K562 (cell line): ENCODE results near the gene XPOT. TPM values are rescaled to one million over a fixed set of nuclear protein-coding genes. Genes with fewer than 3 reads are reported as not detected.

Experiments used
- ATAC-seq: fragments of 200-7000 bp; cut with Tn5 transposase; 3 replicates; pipeline ENCODE4 v1.9.1; 2020; ENCODE audit warnings: moderate library complexity
- BruUV-seq: library from RNA; stranded (reverse); fragments of 400-500 nt; replicated peaks from 2 replicates; lab custom pipeline; 2021; lab: Mats Ljungman, UMichigan
- CTCF ChIA-PET: fragments of 300-600 bp; formaldehyde crosslinking; extraction: SDS; loops from one replicate; lab custom pipeline; 2021; ENCODE audit warnings: low intra/inter-chr PET ratio; lab: Yijun Ruan, JAX
- POLR2A ChIA-PET: fragments of 300-600, 350-650 bp; sonication (Branson Sonifier 250); formaldehyde crosslinking; extraction: SDS; loops from one replicate; lab custom pipeline; 2021; ENCODE audit warnings: antibody characterized with exemption, inconsistent platforms; lab: Yijun Ruan, JAX
- DNase-seq, 4 experiments: peaks; one replicate each; pipeline versions ENCODE4 v3.0.0 to v3.0.0-alpha.2; 2011 to 2018; ENCODE audit warnings: low spot score in 3 of 4, mixed read lengths in 3 of 4; ENCODE audit errors: extremely low read depth in 1 of 4
- FAIRE-seq: peaks from 2 replicates; lab custom pipeline; 2011; peaks lifted over from hg19 to GRCh38; lab: Jason Lieb, UNC
- H2AFZ ChIP-seq: 2 replicates; pipeline ENCODE4 v1.6.0; 2011; ENCODE audit warnings: low read depth, low read length, control low read depth, inconsistent platforms
- H3K27ac ChIP-seq: fragments of 200-600 bp; 3 replicates; pipeline ENCODE4 v1.8.0; 2011; ENCODE audit warnings: low read depth, mild to moderate bottlenecking, control low read depth, inconsistent platforms, low read length, moderate library complexity, mixed read lengths; ENCODE audit errors: extremely low read depth
- H3K27me3 ChIP-seq, 2 experiments: fragments of 300-600 bp in 1 of 2; 2 replicates in 1 of 2; 3 replicates in 1 of 2; pipeline versions ENCODE4 v1.6.0 to v1.8.0; 2011; ENCODE audit warnings: inconsistent platforms in 2 of 2, low read length in 2 of 2, mild to moderate bottlenecking in 1 of 2, mixed read lengths in 1 of 2, moderate library complexity in 1 of 2; ENCODE audit not compliant: control insufficient read depth in 2 of 2, insufficient read depth in 2 of 2
- H3K36me3 ChIP-seq: fragments of 300-600 bp; 3 replicates; pipeline ENCODE4 v1.8.0; 2011; ENCODE audit warnings: mild to moderate bottlenecking, low read length, inconsistent platforms; ENCODE audit not compliant: control insufficient read depth, insufficient read depth
- H3K4me1 ChIP-seq, 2 experiments: fragments of 200-600 bp in 1 of 2; replicated peaks in 1 of 2; 2 replicates in 1 of 2; 3 replicates in 1 of 2; pipeline versions ENCODE4 v1.5.1 to v1.8.0; 2011; ENCODE audit warnings: inconsistent platforms in 2 of 2, low read length in 2 of 2, mild to moderate bottlenecking in 1 of 2, mixed read lengths in 1 of 2, moderate library complexity in 1 of 2; ENCODE audit not compliant: control insufficient read depth in 2 of 2, insufficient read depth in 2 of 2
- H3K4me2 ChIP-seq: 2 replicates; pipeline ENCODE4 v1.6.1; 2011; ENCODE audit warnings: low read length, control low read depth, inconsistent platforms, mixed read lengths; ENCODE audit not compliant: insufficient read depth
- H3K4me3 ChIP-seq: fragments of 200-600 bp; sonication (generic), shearing (Covaris generic); 2 replicates; pipeline ENCODE4 v1.5.1; 2016; ENCODE audit warnings: control low read depth, inconsistent platforms
- H3K79me2 ChIP-seq: fragments of 200-600 bp; 3 replicates; pipeline ENCODE4 v1.8.0; 2011; ENCODE audit warnings: low read length, inconsistent platforms; ENCODE audit not compliant: control insufficient read depth, insufficient read depth
- H3K9ac ChIP-seq, 2 experiments: 2 replicates each; pipeline versions ENCODE4 v1.6.0 to v1.6.1; 2011; ENCODE audit warnings: low read depth in 2 of 2, low read length in 2 of 2, control low read depth in 1 of 2, inconsistent platforms in 1 of 2, mild to moderate bottlenecking in 1 of 2, mixed read lengths in 1 of 2; ENCODE audit not compliant: insufficient read depth in 1 of 2
- H3K9me1 ChIP-seq: one replicate; pipeline ENCODE4 v1.6.0; 2011; ENCODE audit warnings: inconsistent platforms, mild to moderate bottlenecking, low read length, moderate library complexity; ENCODE audit not compliant: control insufficient read depth, insufficient read depth
- H3K9me3 ChIP-seq: replicated peaks from 2 replicates; pipeline ENCODE4 v1.5.1; 2011; ENCODE audit warnings: low read depth, low read length, inconsistent platforms; ENCODE audit not compliant: control insufficient read depth, insufficient read depth
- H4K20me1 ChIP-seq: replicated peaks from 2 replicates; pipeline ENCODE4 v1.6.1; 2011; ENCODE audit warnings: low read length, inconsistent platforms, mixed read lengths; ENCODE audit not compliant: control insufficient read depth, insufficient read depth
- E2F6 ChIP-seq, 2 experiments: IDR thresholded peaks; 2 replicates each; pipeline ENCODE4 v1.6.1; 2011; ENCODE audit warnings: borderline replicate concordance in 1 of 2, control low read depth in 1 of 2, low read depth in 1 of 2, low read length in 1 of 2, mild to moderate bottlenecking in 1 of 2, mixed read lengths in 1 of 2, moderate library complexity in 1 of 2; ENCODE audit not compliant: insufficient read depth in 1 of 2, insufficient read length in 1 of 2, poor library complexity in 1 of 2, severe bottlenecking in 1 of 2; ENCODE audit errors: extremely low read depth in 1 of 2
- L3MBTL2 ChIP-seq: fragments of 450-650 bp; IDR thresholded peaks from 2 replicates; pipeline ENCODE4 v1.6.1; 2016; ENCODE audit warnings: mild to moderate bottlenecking, moderate library complexity
- MGA ChIP-seq: fragments of 450-650 bp; IDR thresholded peaks from 2 replicates; pipeline ENCODE4 v1.6.1; 2016; ENCODE audit warnings: mild to moderate bottlenecking, moderate library complexity
- WGBS: fragments of 100-300 bp; shearing (Covaris generic); methylation state at CpG from one replicate; pipeline ENCODE4 v1.1.6; 2016; ENCODE audit warnings: low coverage, mixed read lengths; ENCODE audit not compliant: insufficient coverage; ENCODE audit errors: missing lambda C conversion rate; 5-methylcytosine and 5-hydroxymethylcytosine counted together
- in situ Hi-C: fragments of 300-500 bp; cut with MboI; formaldehyde crosslinking; loops from 4 replicates; pipeline ENCODE4 v1.15.0; 2018; ENCODE audit warnings: inconsistent platforms, mixed read lengths
- intact Hi-C: fragments of 100-400 bp; cut with micrococcal nuclease; formaldehyde crosslinking; loops from 2 replicates; pipeline ENCODE4 v1.14.2; 2022
- polyA plus RNA-seq, 8 experiments: library from polyadenylated mRNA; depleted of rRNA in 4 of 8; stranded (reverse) in 5 of 8; unstranded in 3 of 8; fragments of >200 nt; fragmentation: Nextera tagmentation in 2 of 8; fragmentation: Illumina TruSeq in 1 of 8; extraction: Ambion mirVana in 2 of 8; extraction: Trizol in 1 of 8; gene quantifications; 2 replicates each; pipeline versions ENCODE4 v1.2.1 to v1.2.3, GENCODE V29; 2011 to 2014; ENCODE audit warnings: inconsistent platforms in 1 of 8, missing spikeins in 1 of 8
- total RNA-seq, 7 experiments: library from RNA; depleted of rRNA in 6 of 7; stranded (reverse); fragments of >200 nt in 6 of 7; fragmentation: Illumina TruSeq in 2 of 7; extraction: Trizol in 2 of 7; gene quantifications; 2 replicates each; pipeline versions ENCODE4 v1.2.1 to v1.2.3, GENCODE V29; 2011 to 2021; ENCODE audit warnings: low replicate concordance in 1 of 7
- TF ChIP-seq, protein P1 (sequence below): sonication (generic); formaldehyde crosslinking; IDR thresholded peaks from 2 replicates; pipeline ENCODE4 v1.8.1; 2023; ENCODE audit warnings: mild to moderate bottlenecking, missing genetic modification reagents

XPOT gene
- total and polyA plus RNA-seq, 9 of the 15 experiments (the other 6 are each of a cell fraction or from before 2014, with no cell fraction given) = 26.2 to 192 (median 102) TPM

DNA sequence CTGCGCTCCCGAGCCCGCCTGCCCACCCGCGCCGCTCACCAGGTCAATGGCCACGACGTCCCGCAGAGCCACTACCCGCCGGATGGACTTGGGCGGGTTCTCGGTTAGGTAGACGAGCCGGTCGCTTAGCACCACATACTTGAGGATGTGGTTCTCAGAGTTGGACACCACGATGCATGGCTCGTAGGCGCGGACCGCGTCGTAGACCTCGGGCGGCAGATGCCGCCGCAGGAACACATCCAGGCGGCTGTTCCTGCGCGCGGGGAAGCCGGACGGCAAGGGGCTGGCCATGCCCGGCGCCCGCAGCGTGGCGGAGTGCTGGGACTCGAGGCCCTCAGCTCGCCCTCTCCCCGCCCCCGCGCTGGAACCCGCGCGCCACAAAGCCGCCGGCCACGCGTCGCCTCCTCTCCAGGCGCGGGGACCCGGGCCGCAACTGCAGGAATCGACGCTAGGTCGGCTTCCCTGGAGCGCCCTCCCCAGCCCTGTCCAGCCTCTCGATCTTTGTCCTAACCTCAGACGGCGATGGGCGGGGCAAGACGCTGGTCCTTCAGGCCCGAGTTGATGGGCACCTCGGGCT lies 13.8 kb upstream of the XPOT start, which contains the start of gene C12orf56:
Gene C12orf56, minus strand, starts transcription at position 484 of the 577 bp plus-strand sequence. Its CDS starts 193 bp downstream, at position 291.
- BruUV-seq = no TSS peak
- H3K79me2 ChIP-seq = no peaks in the 10 kb centered on the region
- 0 out of 2 replicates have a peak within 1 kb of the TSS, but pooled peaks have one; percentile 42 for H2AFZ ChIP-seq
- ChIA-PET POLR2A (interaction anchor here (0.6 to 1.1 kb wide), 2 partner anchors 9 to 10 kb away, joined by 3 to 5 read pairs; no protein-coding TSS in a partner anchor), CTCF (interaction anchor here (1.0 kb wide), 1 partner anchor 117 kb away, joined by 4 read pairs; no protein-coding TSS in a partner anchor)
- WGBS = 45% methylated on average over 35 of the region's 66 CpGs
- FAIRE-seq (no peak), DNase-seq (peak in 2 of 4 experiments; percentile 19 to 22), ATAC-seq (peak; percentile 64)
- H3K9me1 ChIP-seq = no peaks in the 10 kb centered on the region
- no peak within 1 kb of the TSS for H3K4me3 ChIP-seq
- H3K9ac ChIP-seq = no peak within 1 kb of the TSS
- no peaks in the 10 kb centered on the region for H4K20me1 ChIP-seq
- no peak within 1 kb of the TSS for H3K27ac ChIP-seq
- no peak within 1 kb of the TSS for H3K4me2 ChIP-seq
- intact Hi-C loops = no loop called here
- H3K27me3 ChIP-seq = peaks cover 0 to 11% of the 10 kb centered on the region in 2 experiments; a peak in 2 of 5 replicates
- in situ Hi-C loops = loop anchor here (25.0 kb wide), 1 partner anchor 553 kb away; the partner anchor contains the start of gene SRGAP1
- H3K4me1 ChIP-seq = peaks cover 0 to 13% of the 10 kb centered on the region in 2 experiments; a peak in 2 of 5 replicates
- no peaks in the 10 kb centered on the region for H3K36me3 ChIP-seq
- no peaks in the 10 kb centered on the region for H3K9me3 ChIP-seq
- TF ChIP-seq L3MBTL2 (peak; percentile 28; the same call in 1 of the 2 replicates), E2F6 (IDR thresholded peaks at IDR 0.05; ENCODE audit: borderline replicate concordance in 1 of 2, extremely low read depth in 1 of 2, insufficient read depth in 1 of 2, insufficient read length in 1 of 2, low read depth in 1 of 2, low read length in 1 of 2, poor library complexity in 1 of 2, severe bottlenecking in 1 of 2) (peak in 1 of 2 experiments; percentile 57), MGA (peak; percentile 39; the same call in 1 of the 2 replicates)
- TF ChIP-seq, protein P1, sequence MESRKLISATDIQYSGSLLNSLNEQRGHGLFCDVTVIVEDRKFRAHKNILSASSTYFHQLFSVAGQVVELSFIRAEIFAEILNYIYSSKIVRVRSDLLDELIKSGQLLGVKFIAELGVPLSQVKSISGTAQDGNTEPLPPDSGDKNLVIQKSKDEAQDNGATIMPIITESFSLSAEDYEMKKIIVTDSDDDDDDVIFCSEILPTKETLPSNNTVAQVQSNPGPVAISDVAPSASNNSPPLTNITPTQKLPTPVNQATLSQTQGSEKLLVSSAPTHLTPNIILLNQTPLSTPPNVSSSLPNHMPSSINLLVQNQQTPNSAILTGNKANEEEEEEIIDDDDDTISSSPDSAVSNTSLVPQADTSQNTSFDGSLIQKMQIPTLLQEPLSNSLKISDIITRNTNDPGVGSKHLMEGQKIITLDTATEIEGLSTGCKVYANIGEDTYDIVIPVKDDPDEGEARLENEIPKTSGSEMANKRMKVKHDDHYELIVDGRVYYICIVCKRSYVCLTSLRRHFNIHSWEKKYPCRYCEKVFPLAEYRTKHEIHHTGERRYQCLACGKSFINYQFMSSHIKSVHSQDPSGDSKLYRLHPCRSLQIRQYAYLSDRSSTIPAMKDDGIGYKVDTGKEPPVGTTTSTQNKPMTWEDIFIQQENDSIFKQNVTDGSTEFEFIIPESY (CRISPR knock-in tag) = 0 out of 2 replicates have a peak, but pooled peaks have one; percentile 37
